Gastrocnemius medialis (tissue), 4 donors: ENCODE results near the gene DOLPP1. TPM values are rescaled to one million over a fixed set of nuclear protein-coding genes. Genes with fewer than 3 reads are reported as not detected.

Experiments used
- ATAC-seq, 2 donors: fragments of 150-250 bp; one replicate each; pipeline ENCODE4 v1.9.1; 2016
- DNase-seq, 2 donors: peaks; one replicate each; pipeline ENCODE4 v3.0.0-alpha.2; 2019
- H3K27ac ChIP-seq, 4 donors: fragments of 200-600 bp; sonication (generic); 1 replicate in 1 of 4; 2 replicates in 3 of 4; pipeline ENCODE4 v1.5.1; 2016 to 2018; ENCODE audit warnings: mild to moderate bottlenecking in 2 of 4, moderate library complexity in 1 of 4
- H3K27me3 ChIP-seq, 3 donors: fragments of 200-600 bp; sonication (generic) in 2 of 3; 1 replicate in 1 of 3; 2 replicates in 2 of 3; pipeline versions ENCODE4 v1.5.1 to v1.6.0; 2016 to 2019; ENCODE audit warnings: mild to moderate bottlenecking in 1 of 3, moderate library complexity in 1 of 3
- H3K36me3 ChIP-seq, 2 donors: fragments of 200-600 bp; sonication (generic) in 1 of 2; one replicate each; pipeline ENCODE4 v1.5.1; 2017 to 2018
- H3K4me1 ChIP-seq, 2 donors: fragments of 200-600 bp; sonication (generic) in 1 of 2; one replicate each; pipeline ENCODE4 v1.5.1; 2016 to 2017; ENCODE audit warnings: mild to moderate bottlenecking in 2 of 2
- H3K4me3 ChIP-seq, 4 donors: fragments of 200-600 bp; sonication (generic) in 3 of 4; 1 replicate in 1 of 4; 2 replicates in 3 of 4; pipeline ENCODE4 v1.5.1; 2016 to 2019; ENCODE audit warnings: mild to moderate bottlenecking in 2 of 4
- H3K9me3 ChIP-seq, 3 donors: fragments of 200-600 bp; sonication (generic) in 2 of 3; 1 replicate in 1 of 3; 2 replicates in 2 of 3; pipeline ENCODE4 v1.5.1; 2016 to 2019
- CTCF ChIP-seq, 5 experiments: fragments of 450-650 bp in 3 of 5; fragments of 200-600 bp in 2 of 5; sonication (generic) in 2 of 5; IDR thresholded peaks in 4 of 5; conservative IDR thresholded peaks in 1 of 5; 1 replicate in 4 of 5; 2 replicates in 1 of 5; pipeline ENCODE4 v1.5.1; 2016 to 2019; ENCODE audit warnings: antibody characterized with exemption in 5 of 5, mild to moderate bottlenecking in 3 of 5, moderate library complexity in 3 of 5
- POLR2A ChIP-seq, 2 donors: fragments of 450-650 bp; IDR thresholded peaks; one replicate each; pipeline ENCODE4 v1.6.1; 2017; ENCODE audit warnings: antibody characterized with exemption in 2 of 2, mild to moderate bottlenecking in 2 of 2, moderate library complexity in 2 of 2
- in situ Hi-C, 4 donors: fragments of 200-750 bp; cut with MboI; loops; one replicate each; pipeline versions ENCODE4 v1.15.0 to v1.8.0; 2017; ENCODE audit warnings: low sequenced_read_pairs in 4 of 4
- intact Hi-C: fragments of 100-400 bp; cut with DNase I; formaldehyde crosslinking; loops from one replicate; pipeline ENCODE4 v1.15.1; 2023; ENCODE audit warnings: low total_unique reads
- total RNA-seq, 4 donors: library from RNA; depleted of rRNA; stranded (reverse); fragments of >200 nt; gene quantifications; one replicate each; pipeline versions ENCODE4 v1.1.0 to v1.2.3, GENCODE V29; 2016

DOLPP1 gene
- total RNA-seq, 4 donors from 2014 or later: 1.6 to 4.7 (median 2.8) TPM

DNA sequence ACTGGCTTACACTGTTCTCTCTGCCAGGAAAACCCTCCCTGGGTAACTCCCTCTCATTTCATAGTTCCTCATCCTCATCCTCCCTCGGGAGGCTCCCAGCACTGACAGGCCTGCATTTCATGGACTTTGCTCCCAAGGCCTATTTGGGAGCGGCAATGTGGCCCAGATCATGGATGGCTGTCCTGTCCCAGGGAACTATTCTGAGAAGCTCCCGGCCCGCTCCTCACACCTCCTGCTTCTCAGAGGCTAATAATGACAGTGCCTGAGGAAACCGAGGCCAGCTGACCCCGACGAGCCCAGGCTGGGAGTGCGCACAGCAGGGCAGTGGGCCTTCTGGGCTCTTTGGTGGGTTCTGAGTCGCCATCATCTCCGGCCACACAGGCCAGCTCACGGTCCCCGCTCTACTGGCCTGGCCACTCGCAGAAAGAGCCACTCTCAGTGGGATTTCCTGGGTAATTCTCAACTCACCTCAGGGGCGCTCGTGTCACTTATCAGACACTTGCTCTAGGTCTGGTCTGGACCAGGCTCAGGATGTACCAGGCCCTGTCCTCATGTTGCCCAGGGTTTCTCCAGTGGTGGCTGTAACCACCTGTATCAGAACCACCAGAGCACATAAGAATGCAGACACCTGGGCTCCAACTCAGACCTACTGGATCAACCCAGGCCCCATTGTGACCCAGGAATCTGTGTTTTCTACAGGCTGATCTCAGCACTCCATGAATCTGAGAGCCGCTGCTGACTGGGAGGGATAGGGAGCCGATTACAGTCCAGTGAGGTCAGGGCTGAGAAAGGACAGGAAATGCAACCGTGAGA lies 2.0 kb upstream of the DOLPP1 start:
- H3K27me3 ChIP-seq: no peaks in the 10 kb centered on the region
- ATAC-seq (no peak), DNase-seq (no peak)
- intact Hi-C loops (no loop called here), in situ Hi-C loops (no loop called here)
- TF ChIP-seq CTCF (IDR thresholded peaks at IDR 0.05 in 4 of 5, conservative IDR thresholded peaks at IDR 0.05 in 1 of 5) (no peak), POLR2A (IDR thresholded peaks at IDR 0.05) (no peak)
- no peak overlapping the region for H3K27ac ChIP-seq
- no peaks in the 10 kb centered on the region for H3K36me3 ChIP-seq
- H3K4me1 ChIP-seq: peaks cover 10 to 19% of the 10 kb centered on the region in 2 donors
- H3K9me3 ChIP-seq: no peaks in the 10 kb centered on the region
- no peak overlapping the region for H3K4me3 ChIP-seq

- TF ChIP-seq CTCF (IDR thresholded peaks at IDR 0.05 in 4 of 5, conservative IDR thresholded peaks at IDR 0.05 in 1 of 5): no peak
- TF ChIP-seq POLR2A (IDR thresholded peaks at IDR 0.05): no peak
- Histone ChIP-seq H3K36me3 (no peaks in the 10 kb centered on the region), H3K27me3 (no peaks in the 10 kb centered on the region), H3K27ac (no peak overlapping the region), H3K4me3 (peak overlapping the region in 2 of 4 donors; percentile 77 to 89), H3K9me3 (no peaks in the 10 kb centered on the region), H3K4me1 (peaks cover 10 to 19% of the 10 kb centered on the region in 2 donors)
- ATAC-seq: no peak
- in situ Hi-C loops (no loop called here), intact Hi-C loops (loop anchor here (2.0 to 5.0 kb wide), 2 partner anchors 31 to 43 kb away; partner anchors contain the start of genes CRAT, MIGA2 and PTPA)
- DNase-seq: no peak
Observed at GRCh38 chr9:129079829-129080228, 1.1 kb upstream of the DOLPP1 start.

DNA sequence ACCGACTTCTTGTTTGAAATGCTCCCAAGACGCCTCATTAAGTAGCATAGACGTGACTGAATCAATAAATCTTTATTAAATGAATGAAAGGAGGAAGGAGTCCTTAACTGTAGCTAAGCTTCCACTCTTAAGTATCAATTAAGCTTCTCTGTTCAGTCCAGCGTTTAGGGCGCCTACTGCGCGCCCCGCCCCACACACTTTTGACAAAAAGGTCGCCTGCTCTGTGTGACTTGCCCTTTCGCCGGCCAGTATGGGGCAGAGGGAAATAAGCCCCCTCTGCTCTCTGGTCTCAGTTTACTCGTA lies 662 bp upstream of the DOLPP1 start:
- H3K27me3 ChIP-seq: no peaks in the 10 kb centered on the region
- H3K4me3 ChIP-seq: peak overlapping the region; percentile 77 to 89 (median 82)
- H3K4me1 ChIP-seq: peaks cover 10 to 19% of the 10 kb centered on the region in 2 donors
- H3K27ac ChIP-seq: peak overlapping the region; percentile 43 to 96 (median 82)
- peaks cover 0 to 2% of the 10 kb centered on the region in 2 donors for H3K36me3 ChIP-seq
- DNase-seq: no peak
- H3K9me3 ChIP-seq: no peaks in the 10 kb centered on the region
- no peak for TF ChIP-seq POLR2A (IDR thresholded peaks at IDR 0.05)
- TF ChIP-seq CTCF (IDR thresholded peaks at IDR 0.05 in 4 of 5, conservative IDR thresholded peaks at IDR 0.05 in 1 of 5): no peak
- in situ Hi-C loops: no loop called here
- ATAC-seq: no peak
- intact Hi-C loops: loop anchor here (2.0 to 5.0 kb wide), 2 partner anchors 31 to 43 kb away; partner anchors contain the start of genes CRAT, MIGA2 and PTPA

DNA sequence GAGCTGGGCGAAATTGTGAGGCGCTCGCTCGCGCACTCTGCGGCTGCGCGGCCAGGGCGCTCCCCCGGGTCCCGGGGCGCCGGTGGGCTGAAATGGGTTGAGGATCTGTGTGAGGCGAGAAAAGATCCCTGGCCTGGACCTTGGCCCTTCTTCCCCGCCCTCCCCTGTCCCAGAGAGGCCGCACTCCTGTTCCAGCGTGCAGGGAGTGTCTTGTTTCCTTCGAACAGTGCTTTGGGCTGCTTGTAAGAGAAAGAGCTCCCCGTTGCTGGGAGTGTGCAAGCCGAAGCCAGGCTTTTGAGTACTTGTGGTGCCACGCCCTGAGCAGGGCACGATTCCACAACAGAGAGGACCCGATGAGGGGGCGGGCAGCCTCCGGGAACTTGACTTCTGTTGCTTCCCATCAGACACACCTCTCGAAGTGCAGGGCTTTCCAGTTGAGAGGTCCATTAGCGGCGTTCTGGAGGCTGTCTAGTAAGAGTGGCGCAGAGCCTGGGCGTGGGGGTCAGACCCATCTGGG lies 535 bp downstream of the DOLPP1 start:
- peak; percentile 22 to 45 for ATAC-seq
- Histone ChIP-seq H3K27me3 (no peaks in the 10 kb centered on the region), H3K4me3 (peak overlapping the region; percentile 77 to 89 (median 82)), H3K27ac (peak overlapping the region; percentile 84 to 96 (median 93)), H3K9me3 (no peaks in the 10 kb centered on the region), H3K4me1 (peaks cover 10 to 19% of the 10 kb centered on the region in 2 donors), H3K36me3 (peaks cover 0 to 14% of the 10 kb centered on the region in 2 donors)
- intact Hi-C loops (loop anchor here (2.0 to 5.0 kb wide), 2 partner anchors 29 to 44 kb away; partner anchors contain the start of genes CRAT, MIGA2 and PTPA), in situ Hi-C loops (no loop called here)
- TF ChIP-seq POLR2A (IDR thresholded peaks at IDR 0.05) (no peak), CTCF (IDR thresholded peaks at IDR 0.05 in 4 of 5, conservative IDR thresholded peaks at IDR 0.05 in 1 of 5) (no peak)
- DNase-seq: no peak
